ENCODE data around the gene DAP. TPM values are rescaled to one million over a fixed set of nuclear protein-coding genes. Genes with fewer than 3 reads are reported as not detected.

DAP gene
- total RNA-seq, 1 experiment from 2014 or later: 77.6 TPM

- Histone ChIP-seq H3K4me1 (no peaks in the 10 kb centered on the region), H3K36me3 (ENCODE audit: control insufficient read depth, insufficient read depth, low read length) (peaks cover 2% of the 10 kb centered on the region; the same call in 1 of the 2 replicates), H3K27me3 (replicated peaks; ENCODE audit: control insufficient read depth, insufficient read depth, low read length) (no peaks in the 10 kb centered on the region), H3K4me3 (ENCODE audit: low read depth, low read length) (no peak overlapping the region), H3K9me3 (no peaks in the 10 kb centered on the region)
- ChIA-PET POLR2A (no interaction called here), CTCF (no interaction called here)
- Mint-ChIP-seq H3K36me3 (ENCODE audit: insufficient read depth, unreplicated experiment) (peaks cover 37% of the 10 kb centered on the region), H3K27ac (ENCODE audit: unreplicated experiment) (no peak overlapping the region), H3K9me3 (ENCODE audit: unreplicated experiment) (no peaks in the 10 kb centered on the region), H3K4me1 (ENCODE audit: low read depth, unreplicated experiment) (no peaks in the 10 kb centered on the region), H3K27me3 (ENCODE audit: insufficient read depth, unreplicated experiment) (peaks cover 9% of the 10 kb centered on the region), H3K4me3 (ENCODE audit: unreplicated experiment) (no peak overlapping the region)
- intact Hi-C loops (cut with micrococcal nuclease; ENCODE audit: unreplicated experiment): no loop called here
- TF ChIP-seq, protein P1, sequence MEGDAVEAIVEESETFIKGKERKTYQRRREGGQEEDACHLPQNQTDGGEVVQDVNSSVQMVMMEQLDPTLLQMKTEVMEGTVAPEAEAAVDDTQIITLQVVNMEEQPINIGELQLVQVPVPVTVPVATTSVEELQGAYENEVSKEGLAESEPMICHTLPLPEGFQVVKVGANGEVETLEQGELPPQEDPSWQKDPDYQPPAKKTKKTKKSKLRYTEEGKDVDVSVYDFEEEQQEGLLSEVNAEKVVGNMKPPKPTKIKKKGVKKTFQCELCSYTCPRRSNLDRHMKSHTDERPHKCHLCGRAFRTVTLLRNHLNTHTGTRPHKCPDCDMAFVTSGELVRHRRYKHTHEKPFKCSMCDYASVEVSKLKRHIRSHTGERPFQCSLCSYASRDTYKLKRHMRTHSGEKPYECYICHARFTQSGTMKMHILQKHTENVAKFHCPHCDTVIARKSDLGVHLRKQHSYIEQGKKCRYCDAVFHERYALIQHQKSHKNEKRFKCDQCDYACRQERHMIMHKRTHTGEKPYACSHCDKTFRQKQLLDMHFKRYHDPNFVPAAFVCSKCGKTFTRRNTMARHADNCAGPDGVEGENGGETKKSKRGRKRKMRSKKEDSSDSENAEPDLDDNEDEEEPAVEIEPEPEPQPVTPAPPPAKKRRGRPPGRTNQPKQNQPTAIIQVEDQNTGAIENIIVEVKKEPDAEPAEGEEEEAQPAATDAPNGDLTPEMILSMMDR (IDR thresholded peaks at IDR 0.05; ENCODE audit: insufficient read depth in 1 of 2, low read depth in 1 of 2, low read length in 1 of 2, severe bottlenecking in 1 of 2, unreplicated experiment in 1 of 2): no peak
- BruUV-seq (replicated peaks): no TSS peak
- no peak for DNase-seq
Observed at GRCh38 chr5:10678244-10678643, 82.8 kb downstream of the DAP start.

- H3K27ac Mint-ChIP-seq (ENCODE audit: unreplicated experiment): no peak overlapping the region
- CTCF ChIA-PET: no interaction called here
- H3K4me1 Mint-ChIP-seq (ENCODE audit: low read depth, unreplicated experiment): no peaks in the 10 kb centered on the region
- H3K9me3 Mint-ChIP-seq (ENCODE audit: unreplicated experiment): no peaks in the 10 kb centered on the region
- TF ChIP-seq, protein P1 (IDR thresholded peaks at IDR 0.05; ENCODE audit: insufficient read depth in 1 of 2, low read depth in 1 of 2, low read length in 1 of 2, severe bottlenecking in 1 of 2, unreplicated experiment in 1 of 2): no peak
- no peaks in the 10 kb centered on the region for H3K4me1 ChIP-seq
- no peaks in the 10 kb centered on the region for H3K27me3 ChIP-seq (replicated peaks; ENCODE audit: control insufficient read depth, insufficient read depth, low read length)
- no peak for DNase-seq
- H3K27me3 Mint-ChIP-seq (ENCODE audit: insufficient read depth, unreplicated experiment): peaks cover 9% of the 10 kb centered on the region
- no peak overlapping the region for H3K4me3 Mint-ChIP-seq (ENCODE audit: unreplicated experiment)
- intact Hi-C loops (cut with micrococcal nuclease; ENCODE audit: unreplicated experiment): no loop called here
- no TSS peak for BruUV-seq (replicated peaks)
- POLR2A ChIA-PET: no interaction called here
- H3K4me3 ChIP-seq (ENCODE audit: low read depth, low read length): no peak overlapping the region
- H3K9me3 ChIP-seq: no peaks in the 10 kb centered on the region
- peaks cover 2% of the 10 kb centered on the region; the same call in 1 of the 2 replicates for H3K36me3 ChIP-seq (ENCODE audit: control insufficient read depth, insufficient read depth, low read length)
- H3K36me3 Mint-ChIP-seq (ENCODE audit: insufficient read depth, unreplicated experiment): peaks cover 37% of the 10 kb centered on the region
Observed at GRCh38 chr5:10677533-10677932, 83.5 kb downstream of the DAP start.

- 0 out of 2 replicates have a peak, but pooled peaks cover 2% of the 10 kb centered on the region for H3K4me1 ChIP-seq
- intact Hi-C loops (cut with micrococcal nuclease; ENCODE audit: unreplicated experiment): no loop called here
- Mint-ChIP-seq H3K9me3 (ENCODE audit: unreplicated experiment) (no peaks in the 10 kb centered on the region), H3K27ac (ENCODE audit: unreplicated experiment) (no peak overlapping the region), H3K4me3 (ENCODE audit: unreplicated experiment) (no peak overlapping the region), H3K27me3 (ENCODE audit: insufficient read depth, unreplicated experiment) (peaks cover 9% of the 10 kb centered on the region), H3K4me1 (ENCODE audit: low read depth, unreplicated experiment) (no peaks in the 10 kb centered on the region), H3K36me3 (ENCODE audit: insufficient read depth, unreplicated experiment) (peaks cover 34% of the 10 kb centered on the region)
- peaks cover 2% of the 10 kb centered on the region; the same call in 1 of the 2 replicates for H3K36me3 ChIP-seq (ENCODE audit: control insufficient read depth, insufficient read depth, low read length)
- TF ChIP-seq, protein P1 (IDR thresholded peaks at IDR 0.05; ENCODE audit: insufficient read depth in 1 of 2, low read depth in 1 of 2, low read length in 1 of 2, severe bottlenecking in 1 of 2, unreplicated experiment in 1 of 2): no peak
- ChIA-PET CTCF (no interaction called here), POLR2A (no interaction called here)
- DNase-seq: no peak
- no peaks in the 10 kb centered on the region for H3K9me3 ChIP-seq
- H3K27me3 ChIP-seq (replicated peaks; ENCODE audit: control insufficient read depth, insufficient read depth, low read length): no peaks in the 10 kb centered on the region
- no TSS peak for BruUV-seq (replicated peaks)
- no peak overlapping the region for H3K4me3 ChIP-seq (ENCODE audit: low read depth, low read length)
Observed at GRCh38 chr5:10676946-10677345, 84.1 kb downstream of the DAP start.

All from Caco-2 (cell line).